NCI-H446 treated with DMSO at 0.1 percent for 48 hours (cell line): Measurements from ENCODE around the gene CCDC159.
"Not testable (repeated sequence)": the region's sequence is repeated elsewhere in the genome, so short reads cannot be mapped to it uniquely, and the experiment has no call there.

Source experiments
- DNase-seq: peaks from one replicate; lab custom pipeline; 2025; lab: John Stamatoyannopoulos, UW

The CCDC159 gene

GRCh38 chr19:11365557-11366117, 19.3 kb downstream of the CCDC159 start:
- DNase-seq = no peak

GRCh38 chr19:11367528-11367927, 21.2 kb downstream of the CCDC159 start:
- no peak for DNase-seq

GRCh38 chr19:11370744-11371143, 24.4 kb downstream of the CCDC159 start:
- DNase-seq = no peak

- DNase-seq = peak; percentile 30
Measured at GRCh38 chr19:11373166-11373884, 27.0 kb downstream of the CCDC159 start.

GRCh38 chr19:11373885-11374432, 27.6 kb downstream of the CCDC159 start:
- DNase-seq = no peak

GRCh38 chr19:11374433-11375142, 28.3 kb downstream of the CCDC159 start, which contains the start of gene SWSAP1:
TSS of gene SWSAP1 (plus strand) at chr19:11374666. CDS start at chr19:11374681, 15 bp downstream.
- peak; percentile 100 for DNase-seq

GRCh38 chr19:11375143-11375948, 29.0 kb downstream of the CCDC159 start:
- DNase-seq = peak; percentile 27

- DNase-seq = peak; percentile 12
Measured at GRCh38 chr19:11377237-11377636, 30.9 kb downstream of the CCDC159 start.

- no peak for DNase-seq
Measured at GRCh38 chr19:11377756-11378155, 31.4 kb downstream of the CCDC159 start.

GRCh38 chr19:11378319-11379189, 32.2 kb downstream of the CCDC159 start:
- no peak for DNase-seq

GRCh38 chr19:11379269-11379845, 33.0 kb downstream of the CCDC159 start:
- DNase-seq = not testable (repeated sequence)

GRCh38 chr19:11379857-11380350, 33.6 kb downstream of the CCDC159 start:
- DNase-seq = no peak

GRCh38 chr19:11380653-11381537, 34.6 kb downstream of the CCDC159 start:
- peak; percentile 93 for DNase-seq

- no peak for DNase-seq
Measured at GRCh38 chr19:11382898-11383705, 36.8 kb downstream of the CCDC159 start.

- DNase-seq = no peak
Measured at GRCh38 chr19:11383706-11384048, 37.4 kb downstream of the CCDC159 start.

- no peak for DNase-seq
Measured at GRCh38 chr19:11384778-11385129, 38.4 kb downstream of the CCDC159 start.

- DNase-seq = no peak
Measured at GRCh38 chr19:11387162-11388034, 41.1 kb downstream of the CCDC159 start.

- no peak for DNase-seq
Measured at GRCh38 chr19:11390359-11390758, 44.0 kb downstream of the CCDC159 start.
